Panc1 (cell line): ENCODE measurements around the gene RRAS2. TPM values are rescaled to one million over a fixed set of nuclear protein-coding genes. Genes with fewer than 3 reads are reported as not detected.

Source experiments
- ATAC-seq: fragments of 200-7000 bp; cut with Tn5 transposase; 2 replicates; pipeline ENCODE4 v1.9.1; 2020; ENCODE audit warnings: mild to moderate bottlenecking, moderate library complexity
- BruUV-seq: library from RNA; stranded (reverse); fragments of 400-500 nt; replicated peaks from 2 replicates; lab custom pipeline; 2021; lab: Mats Ljungman, UMichigan
- CTCF ChIA-PET: fragments of 300-600 bp; sonication (Branson Sonifier 250); formaldehyde crosslinking; loops from one replicate; lab custom pipeline; 2022; ENCODE audit warnings: antibody characterized with exemption; lab: Charles Lee
- POLR2A ChIA-PET: fragments of 300-600 bp; sonication (Branson Sonifier 250); formaldehyde crosslinking; loops from one replicate; lab custom pipeline; 2022; ENCODE audit warnings: antibody characterized with exemption; lab: Charles Lee
- DNase-seq: peaks from one replicate; pipeline ENCODE4 v3.0.0-alpha.2; 2010; ENCODE audit warnings: low read depth, low spot score
- H3K27ac ChIP-seq: 2 replicates; pipeline ENCODE4 v1.5.1; 2011; ENCODE audit warnings: mild to moderate bottlenecking, low read length, inconsistent platforms
- H3K27me3 ChIP-seq: fragments of 200-500 bp; sonication (Bioruptor generic); 2 replicates; pipeline ENCODE4 v1.6.0; 2014; ENCODE audit warnings: low read length, inconsistent platforms; ENCODE audit not compliant: control insufficient read depth, insufficient read depth
- H3K36me3 ChIP-seq: fragments of 200-500 bp; sonication (Bioruptor generic); 2 replicates; pipeline ENCODE4 v1.5.1; 2014; ENCODE audit warnings: inconsistent platforms, mild to moderate bottlenecking, low read length, moderate library complexity; ENCODE audit not compliant: control insufficient read depth, insufficient read depth
- H3K4me1 ChIP-seq: 2 replicates; pipeline ENCODE4 v1.5.1; 2011; ENCODE audit warnings: inconsistent platforms, mild to moderate bottlenecking, low read length, moderate library complexity; ENCODE audit not compliant: control insufficient read depth, insufficient read depth
- H3K4me3 ChIP-seq, 2 experiments: 2 replicates each; pipeline ENCODE4 v1.5.1; 2011 to 2012; ENCODE audit warnings: low read depth in 2 of 2, low read length in 2 of 2, mild to moderate bottlenecking in 2 of 2, inconsistent platforms in 1 of 2, moderate library complexity in 1 of 2
- H3K9me3 ChIP-seq: fragments of 200-500 bp; sonication (Bioruptor generic); 2 replicates; pipeline ENCODE4 v1.5.1; 2014; ENCODE audit warnings: low read depth, mild to moderate bottlenecking, inconsistent platforms, low read length, moderate library complexity; ENCODE audit not compliant: control insufficient read depth, insufficient read depth
- POLR2AphosphoS5 ChIP-seq: IDR thresholded peaks from 2 replicates; pipeline ENCODE4 v1.6.1; 2012; ENCODE audit warnings: mild to moderate bottlenecking, low read depth, low read length, moderate library complexity
- SIN3A ChIP-seq: IDR thresholded peaks from 2 replicates; pipeline ENCODE4 v1.6.1; 2012; ENCODE audit warnings: low read depth, mild to moderate bottlenecking, low read length, moderate library complexity, borderline replicate concordance; ENCODE audit not compliant: insufficient read depth
- TCF7L2 ChIP-seq: IDR thresholded peaks from 2 replicates; pipeline ENCODE4 v1.6.1; 2011; ENCODE audit warnings: mild to moderate bottlenecking, low read depth, low read length, inconsistent platforms
- in situ Hi-C: cut with HindIII; loops from 2 replicates; pipeline ENCODE4 v1.10.0; 2016; ENCODE audit warnings: low sequenced_read_pairs, low pct_unique_long_range_greater_than_20kb
- intact Hi-C: fragments of 100-400 bp; cut with micrococcal nuclease; formaldehyde crosslinking; loops from one replicate; pipeline ENCODE4 v1.10.0; 2022; ENCODE audit not compliant: unreplicated experiment
- total RNA-seq: library from RNA; stranded (reverse); gene quantifications from one replicate; pipeline ENCODE4 v1.2.1, GENCODE V29; 2021; ENCODE audit not compliant: unreplicated experiment
- TF ChIP-seq, protein P1 (sequence below): fragments of 450-650 bp; IDR thresholded peaks from 2 replicates; pipeline ENCODE4 v1.5.1; 2017; ENCODE audit warnings: mild to moderate bottlenecking
- TF ChIP-seq, protein P2 (sequence below), 2 experiments: IDR thresholded peaks; 2 replicates each; pipeline ENCODE4 v1.6.1; 2011 to 2012; ENCODE audit warnings: low read depth in 2 of 2, control low read depth in 1 of 2, low read length in 1 of 2, mild to moderate bottlenecking in 1 of 2, moderate library complexity in 1 of 2; ENCODE audit not compliant: insufficient read depth in 1 of 2

RRAS2 gene
- total RNA-seq, 1 experiment from 2014 or later, result 58.4 TPM

DNA sequence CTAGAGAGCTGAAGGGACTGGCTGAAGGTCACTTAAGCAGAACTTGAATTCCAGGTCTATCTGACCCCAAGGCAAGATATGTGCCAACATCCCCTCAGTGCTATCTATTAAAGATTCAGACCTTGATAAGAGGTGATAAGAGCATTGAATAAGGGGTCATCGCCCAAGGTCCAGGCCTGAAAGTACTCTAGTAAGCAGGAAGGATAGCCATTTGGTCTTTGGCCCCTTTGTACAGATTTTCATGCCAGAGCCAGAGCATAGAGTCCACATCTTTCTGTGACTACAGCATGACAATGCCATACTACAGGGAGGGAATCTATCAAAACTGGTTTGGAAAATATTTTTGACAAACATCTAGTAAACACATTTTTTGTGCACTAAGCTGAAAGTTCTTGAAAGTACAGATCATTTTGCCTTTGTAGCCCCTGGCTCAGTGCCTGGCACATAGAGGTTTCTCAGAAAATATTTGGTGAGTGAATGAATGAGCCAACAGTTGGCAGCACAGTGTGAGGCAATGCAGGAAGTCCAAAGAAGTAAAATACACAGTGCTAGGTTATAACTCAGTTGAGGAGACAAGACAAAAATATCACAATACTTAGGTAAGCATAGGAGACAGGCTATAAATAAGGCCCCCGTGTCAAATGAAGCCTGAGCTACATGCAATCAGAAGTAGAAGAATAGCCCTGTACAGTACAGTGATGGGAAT lies 15.1 kb upstream of the RRAS2 start:
- TF ChIP-seq, protein P1, sequence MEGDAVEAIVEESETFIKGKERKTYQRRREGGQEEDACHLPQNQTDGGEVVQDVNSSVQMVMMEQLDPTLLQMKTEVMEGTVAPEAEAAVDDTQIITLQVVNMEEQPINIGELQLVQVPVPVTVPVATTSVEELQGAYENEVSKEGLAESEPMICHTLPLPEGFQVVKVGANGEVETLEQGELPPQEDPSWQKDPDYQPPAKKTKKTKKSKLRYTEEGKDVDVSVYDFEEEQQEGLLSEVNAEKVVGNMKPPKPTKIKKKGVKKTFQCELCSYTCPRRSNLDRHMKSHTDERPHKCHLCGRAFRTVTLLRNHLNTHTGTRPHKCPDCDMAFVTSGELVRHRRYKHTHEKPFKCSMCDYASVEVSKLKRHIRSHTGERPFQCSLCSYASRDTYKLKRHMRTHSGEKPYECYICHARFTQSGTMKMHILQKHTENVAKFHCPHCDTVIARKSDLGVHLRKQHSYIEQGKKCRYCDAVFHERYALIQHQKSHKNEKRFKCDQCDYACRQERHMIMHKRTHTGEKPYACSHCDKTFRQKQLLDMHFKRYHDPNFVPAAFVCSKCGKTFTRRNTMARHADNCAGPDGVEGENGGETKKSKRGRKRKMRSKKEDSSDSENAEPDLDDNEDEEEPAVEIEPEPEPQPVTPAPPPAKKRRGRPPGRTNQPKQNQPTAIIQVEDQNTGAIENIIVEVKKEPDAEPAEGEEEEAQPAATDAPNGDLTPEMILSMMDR, result no peak
- no peak for TF ChIP-seq POLR2AphosphoS5
- TF ChIP-seq TCF7L2, result no peak
- TF ChIP-seq, protein P2, sequence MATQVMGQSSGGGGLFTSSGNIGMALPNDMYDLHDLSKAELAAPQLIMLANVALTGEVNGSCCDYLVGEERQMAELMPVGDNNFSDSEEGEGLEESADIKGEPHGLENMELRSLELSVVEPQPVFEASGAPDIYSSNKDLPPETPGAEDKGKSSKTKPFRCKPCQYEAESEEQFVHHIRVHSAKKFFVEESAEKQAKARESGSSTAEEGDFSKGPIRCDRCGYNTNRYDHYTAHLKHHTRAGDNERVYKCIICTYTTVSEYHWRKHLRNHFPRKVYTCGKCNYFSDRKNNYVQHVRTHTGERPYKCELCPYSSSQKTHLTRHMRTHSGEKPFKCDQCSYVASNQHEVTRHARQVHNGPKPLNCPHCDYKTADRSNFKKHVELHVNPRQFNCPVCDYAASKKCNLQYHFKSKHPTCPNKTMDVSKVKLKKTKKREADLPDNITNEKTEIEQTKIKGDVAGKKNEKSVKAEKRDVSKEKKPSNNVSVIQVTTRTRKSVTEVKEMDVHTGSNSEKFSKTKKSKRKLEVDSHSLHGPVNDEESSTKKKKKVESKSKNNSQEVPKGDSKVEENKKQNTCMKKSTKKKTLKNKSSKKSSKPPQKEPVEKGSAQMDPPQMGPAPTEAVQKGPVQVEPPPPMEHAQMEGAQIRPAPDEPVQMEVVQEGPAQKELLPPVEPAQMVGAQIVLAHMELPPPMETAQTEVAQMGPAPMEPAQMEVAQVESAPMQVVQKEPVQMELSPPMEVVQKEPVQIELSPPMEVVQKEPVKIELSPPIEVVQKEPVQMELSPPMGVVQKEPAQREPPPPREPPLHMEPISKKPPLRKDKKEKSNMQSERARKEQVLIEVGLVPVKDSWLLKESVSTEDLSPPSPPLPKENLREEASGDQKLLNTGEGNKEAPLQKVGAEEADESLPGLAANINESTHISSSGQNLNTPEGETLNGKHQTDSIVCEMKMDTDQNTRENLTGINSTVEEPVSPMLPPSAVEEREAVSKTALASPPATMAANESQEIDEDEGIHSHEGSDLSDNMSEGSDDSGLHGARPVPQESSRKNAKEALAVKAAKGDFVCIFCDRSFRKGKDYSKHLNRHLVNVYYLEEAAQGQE (IDR thresholded peaks at IDR 0.05; ENCODE audit: insufficient read depth in 1 of 2, low read depth in 2 of 2, low read length in 1 of 2), result no peak
- TF ChIP-seq SIN3A, result no peak
- Histone ChIP-seq H3K27ac (no peak overlapping the region), H3K27me3 (no peaks in the 10 kb centered on the region), H3K4me3 (no peak overlapping the region), H3K4me1 (no peaks in the 10 kb centered on the region), H3K9me3 (no peaks in the 10 kb centered on the region), H3K36me3 (no peaks in the 10 kb centered on the region)
- ATAC-seq (no peak), DNase-seq (no peak)
- ChIA-PET POLR2A (no interaction called here), CTCF (no interaction called here)
- BruUV-seq, result no TSS peak
- in situ Hi-C loops, result no loop called here
- intact Hi-C loops, result no loop called here

DNA sequence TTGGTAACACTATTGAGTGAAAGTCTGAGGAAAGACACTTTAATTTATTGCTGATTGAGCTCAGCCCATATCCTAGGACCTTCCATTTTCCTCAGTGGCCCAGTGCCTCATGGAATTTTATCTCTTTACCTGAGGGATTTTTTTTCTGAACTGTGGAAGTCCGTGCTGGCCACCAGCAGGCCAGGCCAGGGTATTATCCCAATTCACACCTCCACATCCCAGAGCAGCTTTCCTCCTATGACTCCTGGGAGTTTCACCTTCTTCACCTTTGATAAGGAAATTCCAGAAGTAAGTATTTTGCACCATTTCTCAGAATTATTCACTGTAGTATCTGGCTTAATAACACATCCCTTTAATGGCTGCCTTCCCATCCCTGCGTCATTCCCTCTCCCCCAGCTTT lies 13.0 kb upstream of the RRAS2 start:
- TF ChIP-seq TCF7L2, result no peak
- TF ChIP-seq, protein P2 (IDR thresholded peaks at IDR 0.05; ENCODE audit: insufficient read depth in 1 of 2, low read depth in 2 of 2, low read length in 1 of 2), result no peak
- no peak for TF ChIP-seq SIN3A
- no peak for TF ChIP-seq POLR2AphosphoS5
- TF ChIP-seq, protein P1, result no peak
- Histone ChIP-seq H3K9me3 (no peaks in the 10 kb centered on the region), H3K27ac (no peak overlapping the region), H3K36me3 (no peaks in the 10 kb centered on the region), H3K4me1 (no peaks in the 10 kb centered on the region), H3K27me3 (no peaks in the 10 kb centered on the region), H3K4me3 (no peak overlapping the region)
- CTCF ChIA-PET, result no interaction called here
- POLR2A ChIA-PET, result no interaction called here
- in situ Hi-C loops, result no loop called here
- BruUV-seq, result no TSS peak
- ATAC-seq (no peak), DNase-seq (no peak)
- intact Hi-C loops, result no loop called here
